Testis (tissue), 3 donors: Measurements from ENCODE around the gene IGF2R. TPM values are rescaled to one million over a fixed set of nuclear protein-coding genes. Genes with fewer than 3 reads are reported as not detected.

Experiments used
- DNase-seq: peaks from one replicate; pipeline ENCODE4 v3.0.0-alpha.2; 2019
- H3K27ac ChIP-seq, 2 donors: fragments of 200-600 bp; sonication (generic); one replicate each; pipeline ENCODE4 v1.5.1; 2019
- H3K27me3 ChIP-seq: fragments of 200-600 bp; sonication (generic); one replicate; pipeline ENCODE4 v1.5.1; 2019
- H3K36me3 ChIP-seq: fragments of 200-600 bp; sonication (generic); one replicate; pipeline ENCODE4 v1.5.1; 2017; ENCODE audit warnings: low read depth; ENCODE audit errors: missing control alignments
- H3K4me1 ChIP-seq: fragments of 200-600 bp; sonication (generic); one replicate; pipeline ENCODE4 v1.5.1; 2019
- H3K4me3 ChIP-seq, 2 donors: fragments of 200-600 bp; sonication (generic); one replicate each; pipeline ENCODE4 v1.5.1; 2017 to 2019
- H3K9me3 ChIP-seq: fragments of 200-600 bp; sonication (generic); one replicate; pipeline ENCODE4 v1.5.1; 2017
- POLR2A ChIP-seq: fragments of 450-650 bp; IDR thresholded peaks from one replicate; pipeline ENCODE4 v1.6.1; 2017; ENCODE audit warnings: antibody characterized with exemption, mild to moderate bottlenecking, moderate library complexity
- WGBS, 2 donors: methylation state at CpG; one replicate each; pipeline ENCODE4 v1.1.5; 2018; 5-methylcytosine and 5-hydroxymethylcytosine counted together
- intact Hi-C: fragments of 100-400 bp; cut with DNase I; formaldehyde crosslinking; loops from one replicate; pipeline ENCODE4 v1.15.1; 2023; ENCODE audit warnings: low total_unique reads
- polyA plus RNA-seq: library from polyadenylated mRNA; stranded (reverse); fragments of 350-450 nt; fragmentation: Illumina TruSeq; extraction: RNeasy Lipid Tissue Mini Kit (QIAGEN cat#74804); gene quantifications from one replicate; pipeline ENCODE4 v1.2.3, GENCODE V29; 2014; ENCODE audit warnings: low read depth, low replicate concordance; ENCODE audit not compliant: insufficient read depth
- total RNA-seq, 2 donors: library from RNA; depleted of rRNA; stranded (reverse); fragments of >200 nt; gene quantifications; one replicate each; pipeline ENCODE4 v1.2.3, GENCODE V29; 2016
- TF ChIP-seq, protein P1 (sequence below), 3 experiments: fragments of 450-650 bp in 2 of 3; fragments of 200-600 bp in 1 of 3; sonication (generic) in 1 of 3; IDR thresholded peaks; one replicate each; pipeline ENCODE4 v1.5.1; 2016 to 2019; ENCODE audit warnings: antibody characterized with exemption in 3 of 3, mild to moderate bottlenecking in 2 of 3, moderate library complexity in 1 of 3

IGF2R gene
- total and polyA plus RNA-seq, 3 donors from 2014 or later = 47.3 to 109 (median 84.6) TPM

DNA sequence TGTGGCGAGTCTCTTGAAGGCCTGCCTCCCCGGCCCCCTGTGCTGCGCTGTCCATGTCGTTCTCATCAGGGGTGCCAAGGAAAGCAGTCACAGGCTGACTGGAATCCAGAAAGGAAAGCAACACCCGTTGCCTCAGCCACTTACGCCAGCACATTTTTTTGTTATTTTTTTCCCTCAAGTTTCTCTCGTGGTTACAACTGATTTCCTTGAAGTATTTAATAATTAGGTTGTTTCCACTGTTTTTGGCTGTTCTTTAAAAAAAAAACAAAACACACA lies 134.9 kb downstream of the IGF2R start:
- Histone ChIP-seq H3K9me3 (no peaks in the 10 kb centered on the region), H3K4me3 (no peak overlapping the region), H3K27me3 (no peaks in the 10 kb centered on the region), H3K36me3 (no peaks in the 10 kb centered on the region), H3K4me1 (no peaks in the 10 kb centered on the region), H3K27ac (peak overlapping the region in 1 of 2 donors; percentile 8)
- intact Hi-C loops = no loop called here
- TF ChIP-seq, protein P1, sequence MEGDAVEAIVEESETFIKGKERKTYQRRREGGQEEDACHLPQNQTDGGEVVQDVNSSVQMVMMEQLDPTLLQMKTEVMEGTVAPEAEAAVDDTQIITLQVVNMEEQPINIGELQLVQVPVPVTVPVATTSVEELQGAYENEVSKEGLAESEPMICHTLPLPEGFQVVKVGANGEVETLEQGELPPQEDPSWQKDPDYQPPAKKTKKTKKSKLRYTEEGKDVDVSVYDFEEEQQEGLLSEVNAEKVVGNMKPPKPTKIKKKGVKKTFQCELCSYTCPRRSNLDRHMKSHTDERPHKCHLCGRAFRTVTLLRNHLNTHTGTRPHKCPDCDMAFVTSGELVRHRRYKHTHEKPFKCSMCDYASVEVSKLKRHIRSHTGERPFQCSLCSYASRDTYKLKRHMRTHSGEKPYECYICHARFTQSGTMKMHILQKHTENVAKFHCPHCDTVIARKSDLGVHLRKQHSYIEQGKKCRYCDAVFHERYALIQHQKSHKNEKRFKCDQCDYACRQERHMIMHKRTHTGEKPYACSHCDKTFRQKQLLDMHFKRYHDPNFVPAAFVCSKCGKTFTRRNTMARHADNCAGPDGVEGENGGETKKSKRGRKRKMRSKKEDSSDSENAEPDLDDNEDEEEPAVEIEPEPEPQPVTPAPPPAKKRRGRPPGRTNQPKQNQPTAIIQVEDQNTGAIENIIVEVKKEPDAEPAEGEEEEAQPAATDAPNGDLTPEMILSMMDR (IDR thresholded peaks at IDR 0.05) = no peak
- TF ChIP-seq POLR2A = no peak
- 80 to 82% methylated on average over 7 of the region's 7 CpGs for WGBS, 2 donors
- no peak for DNase-seq

DNA sequence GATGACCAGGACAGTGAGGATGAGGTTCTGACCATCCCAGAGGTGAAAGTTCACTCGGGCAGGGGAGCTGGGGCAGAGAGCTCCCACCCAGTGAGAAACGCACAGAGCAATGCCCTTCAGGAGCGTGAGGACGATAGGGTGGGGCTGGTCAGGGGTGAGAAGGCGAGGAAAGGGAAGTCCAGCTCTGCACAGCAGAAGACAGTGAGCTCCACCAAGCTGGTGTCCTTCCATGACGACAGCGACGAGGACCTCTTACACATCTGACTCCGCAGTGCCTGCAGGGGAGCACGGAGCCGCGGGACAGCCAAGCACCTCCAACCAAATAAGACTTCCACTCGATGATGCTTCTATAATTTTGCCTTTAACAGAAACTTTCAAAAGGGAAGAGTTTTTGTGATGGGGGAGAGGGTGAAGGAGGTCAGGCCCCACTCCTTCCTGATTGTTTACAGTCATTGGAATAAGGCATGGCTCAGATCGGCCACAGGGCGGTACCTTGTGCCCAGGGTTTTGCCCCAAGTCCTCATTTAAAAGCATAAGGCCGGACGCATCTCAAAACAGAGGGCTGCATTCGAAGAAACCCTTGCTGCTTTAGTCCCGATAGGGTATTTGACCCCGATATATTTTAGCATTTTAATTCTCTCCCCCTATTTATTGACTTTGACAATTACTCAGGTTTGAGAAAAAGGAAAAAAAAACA lies 136.1 kb downstream of the IGF2R start:
- no peak for DNase-seq
- WGBS, 2 donors = 89 to 95% methylated on average over 20 of the region's 20 CpGs
- no peaks in the 10 kb centered on the region for H3K4me1 ChIP-seq
- no peak for TF ChIP-seq POLR2A
- TF ChIP-seq, protein P1 (IDR thresholded peaks at IDR 0.05) = no peak
- H3K4me3 ChIP-seq = no peak overlapping the region
- intact Hi-C loops = no loop called here
- no peaks in the 10 kb centered on the region for H3K36me3 ChIP-seq
- H3K27ac ChIP-seq = no peak overlapping the region
- H3K9me3 ChIP-seq = no peaks in the 10 kb centered on the region
- no peaks in the 10 kb centered on the region for H3K27me3 ChIP-seq

DNA sequence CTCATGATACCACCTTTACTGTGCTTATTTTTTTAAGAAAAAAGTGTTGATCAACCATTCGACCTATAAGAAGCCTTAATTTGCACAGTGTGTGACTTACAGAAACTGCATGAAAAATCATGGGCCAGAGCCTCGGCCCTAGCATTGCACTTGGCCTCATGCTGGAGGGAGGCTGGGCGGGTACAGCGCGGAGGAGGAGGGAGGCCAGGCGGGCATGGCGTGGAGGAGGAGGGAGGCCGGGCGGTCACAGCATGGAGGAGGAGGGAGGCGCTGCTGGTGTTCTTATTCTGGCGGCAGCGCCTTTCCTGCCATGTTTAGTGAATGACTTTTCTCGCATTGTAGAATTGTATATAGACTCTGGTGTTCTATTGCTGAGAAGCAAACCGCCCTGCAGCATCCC lies 137.1 kb downstream of the IGF2R start:
- no peak for DNase-seq
- no peak for TF ChIP-seq POLR2A
- TF ChIP-seq, protein P1 (IDR thresholded peaks at IDR 0.05) = no peak
- intact Hi-C loops = no loop called here
- no peak overlapping the region for H3K4me3 ChIP-seq
- H3K27me3 ChIP-seq = no peaks in the 10 kb centered on the region
- no peak overlapping the region for H3K27ac ChIP-seq
- no peaks in the 10 kb centered on the region for H3K4me1 ChIP-seq
- H3K36me3 ChIP-seq = no peaks in the 10 kb centered on the region
- H3K9me3 ChIP-seq = no peaks in the 10 kb centered on the region
- WGBS, 2 donors = 94 to 95% methylated on average over 14 of the region's 14 CpGs

DNA sequence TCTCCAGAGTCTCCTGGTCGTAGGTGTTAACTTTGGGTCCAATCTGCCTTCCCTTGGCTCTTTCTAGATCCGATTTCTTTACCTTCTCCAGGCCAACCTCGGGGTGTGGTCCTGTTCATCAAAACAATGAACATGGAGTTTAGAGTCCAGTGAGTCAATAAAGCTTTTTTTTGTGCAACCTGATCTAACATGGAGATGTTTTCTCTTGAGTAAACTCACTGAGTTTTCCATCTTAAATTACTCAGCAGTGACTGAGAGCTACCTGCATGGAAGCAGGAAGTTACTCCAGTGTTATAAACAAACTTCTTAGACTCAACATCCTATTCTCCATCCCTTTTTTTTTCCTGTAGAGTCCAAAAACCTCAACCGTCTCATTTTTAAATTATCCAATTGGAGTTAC lies 137.8 kb downstream of the IGF2R start:
- no peak for TF ChIP-seq POLR2A
- TF ChIP-seq, protein P1 (IDR thresholded peaks at IDR 0.05) = no peak
- Histone ChIP-seq H3K27me3 (no peaks in the 10 kb centered on the region), H3K9me3 (no peaks in the 10 kb centered on the region), H3K4me3 (no peak overlapping the region), H3K27ac (no peak overlapping the region), H3K36me3 (no peaks in the 10 kb centered on the region), H3K4me1 (no peaks in the 10 kb centered on the region)
- WGBS, 2 donors = 89 to 94% methylated on average over 4 of the region's 4 CpGs
- DNase-seq = no peak
- intact Hi-C loops = no loop called here

DNA sequence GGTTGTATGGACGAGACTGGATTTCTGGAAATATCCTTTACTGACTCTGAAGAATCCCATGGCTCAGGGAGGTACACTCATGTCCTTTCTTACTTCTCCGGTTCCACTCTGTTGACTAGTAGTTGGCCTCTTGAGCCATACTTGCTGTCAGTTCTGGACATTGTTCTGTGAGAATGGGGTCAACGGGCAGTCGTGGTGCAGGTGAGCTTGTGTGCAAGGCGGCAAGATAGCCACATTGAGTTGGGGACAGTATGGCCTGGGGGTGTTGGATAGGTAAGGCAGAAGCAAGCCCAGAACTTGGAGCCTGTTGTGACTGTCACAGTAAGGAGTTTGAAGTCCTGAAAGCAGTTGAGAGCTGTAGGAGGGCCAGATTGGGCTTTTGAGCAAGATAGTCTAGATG lies 139.2 kb downstream of the IGF2R start:
- TF ChIP-seq, protein P1 (IDR thresholded peaks at IDR 0.05) = no peak
- no peak for TF ChIP-seq POLR2A
- intact Hi-C loops = no loop called here
- H3K4me1 ChIP-seq = no peaks in the 10 kb centered on the region
- no peaks in the 10 kb centered on the region for H3K36me3 ChIP-seq
- H3K27me3 ChIP-seq = no peaks in the 10 kb centered on the region
- no peak for DNase-seq
- no peak overlapping the region for H3K27ac ChIP-seq
- no peaks in the 10 kb centered on the region for H3K9me3 ChIP-seq
- no peak overlapping the region for H3K4me3 ChIP-seq
- 99 to 100% methylated on average over 5 of the region's 5 CpGs for WGBS, 2 donors
